ENCODE data around the gene PALM3. TPM values are rescaled to one million over a fixed set of nuclear protein-coding genes. Genes with fewer than 3 reads are reported as not detected.

Gene PALM3
- total RNA-seq, 1 donor from 2014 or later = not detected

GRCh38 chr19:14091081-14091812, 29.4 kb upstream of the PALM3 start:
- H3K36me3 ChIP-seq (ENCODE audit: control insufficient read depth, insufficient read depth, low read length) = peaks cover 8% of the 10 kb centered on the region
- DNase-seq (ENCODE audit: low read depth) = peak; percentile 51
- no peak for FAIRE-seq
- peak overlapping the region; percentile 54 for H3K4me3 ChIP-seq (ENCODE audit: low read depth, low read length)
- H3K27me3 ChIP-seq (ENCODE audit: control insufficient read depth, insufficient read depth, low read length) = no peaks in the 10 kb centered on the region
- no peak for TF ChIP-seq CTCF (IDR thresholded peaks at IDR 0.05; ENCODE audit: insufficient read depth, low read length, severe bottlenecking)

GRCh38 chr19:14090509-14091080, 28.7 kb upstream of the PALM3 start, which contains the start of gene SAMD1:
SAMD1 (minus strand) TSS chr19:14090751.
- FAIRE-seq (no peak), DNase-seq (ENCODE audit: low read depth) (peak; percentile 27)

GRCh38 chr19:14089662-14090508, 28.0 kb upstream of the PALM3 start:
- peak overlapping the region; percentile 54 for H3K4me3 ChIP-seq (ENCODE audit: low read depth, low read length)
- FAIRE-seq = no peak
- H3K27me3 ChIP-seq (ENCODE audit: control insufficient read depth, insufficient read depth, low read length) = no peaks in the 10 kb centered on the region
- no peak for TF ChIP-seq CTCF (IDR thresholded peaks at IDR 0.05; ENCODE audit: insufficient read depth, low read length, severe bottlenecking)
- peaks cover 8% of the 10 kb centered on the region for H3K36me3 ChIP-seq (ENCODE audit: control insufficient read depth, insufficient read depth, low read length)
- no peak for DNase-seq (ENCODE audit: low read depth)

More at GRCh38 chr19:14090509-14091080, 28.7 kb upstream of the PALM3 start, which contains the start of gene SAMD1:
- no peaks in the 10 kb centered on the region for H3K27me3 ChIP-seq (ENCODE audit: control insufficient read depth, insufficient read depth, low read length)
- TF ChIP-seq CTCF (IDR thresholded peaks at IDR 0.05; ENCODE audit: insufficient read depth, low read length, severe bottlenecking) = no peak
- H3K4me3 ChIP-seq (ENCODE audit: low read depth, low read length) = peak within 1 kb of the TSS; percentile 54
- H3K36me3 ChIP-seq (ENCODE audit: control insufficient read depth, insufficient read depth, low read length) = peaks cover 8% of the 10 kb centered on the region

- no peak for TF ChIP-seq CTCF (IDR thresholded peaks at IDR 0.05; ENCODE audit: insufficient read depth, low read length, severe bottlenecking)
- DNase-seq (ENCODE audit: low read depth) (no peak), FAIRE-seq (no peak)
- H3K27me3 ChIP-seq (ENCODE audit: control insufficient read depth, insufficient read depth, low read length) = no peaks in the 10 kb centered on the region
- H3K4me3 ChIP-seq (ENCODE audit: low read depth, low read length) = peak overlapping the region; percentile 54
- peaks cover 8% of the 10 kb centered on the region for H3K36me3 ChIP-seq (ENCODE audit: control insufficient read depth, insufficient read depth, low read length)
These were observed 27.5 kb upstream of the PALM3 start for GRCh38 chr19:14089412-14089661.

GRCh38 chr19:14088634-14089411, 26.9 kb upstream of the PALM3 start:
- H3K27me3 ChIP-seq (ENCODE audit: control insufficient read depth, insufficient read depth, low read length) = no peaks in the 10 kb centered on the region
- TF ChIP-seq CTCF (IDR thresholded peaks at IDR 0.05; ENCODE audit: insufficient read depth, low read length, severe bottlenecking) = no peak
- H3K4me3 ChIP-seq (ENCODE audit: low read depth, low read length) = peak overlapping the region; percentile 54
- H3K36me3 ChIP-seq (ENCODE audit: control insufficient read depth, insufficient read depth, low read length) = peaks cover 8% of the 10 kb centered on the region
- DNase-seq (ENCODE audit: low read depth) = no peak
- FAIRE-seq = no peak

Data from bronchial epithelial cell (primary cell).